GM19397 (cell line): ENCODE data around the gene GPATCH1.
"Not testable (repeated sequence)": the region's sequence is repeated elsewhere in the genome, so short reads cannot be mapped to it uniquely, and the experiment has no call there.

ENCODE experiments used
- ATAC-seq: cut with Tn5 transposase; IDR thresholded peaks from one replicate; pipeline ENCODE4 v1.9.1; 2021; ENCODE audit warnings: mild to moderate bottlenecking, moderate library complexity; ENCODE audit not compliant: unreplicated experiment

GPATCH1 gene

GRCh38 chr19:33110137-33110910 lies 29.3 kb downstream of the GPATCH1 start:
- ATAC-seq: no peak

- ATAC-seq: no peak
Measured at GRCh38 chr19:33111587-33111986, 30.6 kb downstream of the GPATCH1 start.

- ATAC-seq: no peak
Measured at GRCh38 chr19:33114312-33114711, 33.3 kb downstream of the GPATCH1 start.

GRCh38 chr19:33117501-33117900 lies 36.5 kb downstream of the GPATCH1 start:
- ATAC-seq: no peak

GRCh38 chr19:33118643-33119042 lies 37.7 kb downstream of the GPATCH1 start:
- ATAC-seq: no peak

- no peak for ATAC-seq
Measured at GRCh38 chr19:33124207-33125098, 43.5 kb downstream of the GPATCH1 start.

GRCh38 chr19:33125929-33126388 lies 45.0 kb downstream of the GPATCH1 start:
- no peak for ATAC-seq

- ATAC-seq: not testable (repeated sequence)
Measured at GRCh38 chr19:33126712-33127111, 45.7 kb downstream of the GPATCH1 start.

- no peak for ATAC-seq
Measured at GRCh38 chr19:33129901-33130300, 48.9 kb downstream of the GPATCH1 start.

- ATAC-seq: no peak
Measured at GRCh38 chr19:33130433-33130832, 49.5 kb downstream of the GPATCH1 start.

- ATAC-seq: no peak
Measured at GRCh38 chr19:33132021-33132420, 51.0 kb downstream of the GPATCH1 start, which contains the start of gene WDR88. TSS of gene WDR88 (plus strand) at chr19:33132114. CDS start at chr19:33132170, 56 bp downstream.

- ATAC-seq: no peak
Measured at GRCh38 chr19:33132425-33132824, 51.4 kb downstream of the GPATCH1 start.

GRCh38 chr19:33133438-33134031 lies 52.6 kb downstream of the GPATCH1 start:
- no peak for ATAC-seq

GRCh38 chr19:33134571-33135041 lies 53.6 kb downstream of the GPATCH1 start:
- no peak for ATAC-seq

GRCh38 chr19:33139165-33139564 lies 58.2 kb downstream of the GPATCH1 start:
- no peak for ATAC-seq

- ATAC-seq: peak; percentile 76
Measured at GRCh38 chr19:33143897-33144405, 63.0 kb downstream of the GPATCH1 start.

- no peak for ATAC-seq
Measured at GRCh38 chr19:33146209-33146608, 65.2 kb downstream of the GPATCH1 start.

GRCh38 chr19:33147538-33147937 lies 66.6 kb downstream of the GPATCH1 start:
- no peak for ATAC-seq

GRCh38 chr19:33150852-33151518 lies 70.0 kb downstream of the GPATCH1 start:
- ATAC-seq: no peak

GRCh38 chr19:33152176-33152575 lies 71.2 kb downstream of the GPATCH1 start:
- no peak for ATAC-seq
